Measurements from ENCODE around the gene TULP4.

GRCh38 chr6:158442306-158442705, 130.0 kb downstream of the TULP4 start:
- TF ChIP-seq CTCF (IDR thresholded peaks at IDR 0.05) (no peak), POLR2A (IDR thresholded peaks at IDR 0.05) (no peak)

Measured in uterus (tissue), 2 donors.